UCSD-AML1 (cell line): ENCODE results near the gene STX4.

Experiments used
- DNase-seq: peaks from one replicate; lab custom pipeline; 2025; ENCODE audit not compliant: unreplicated experiment; lab: John Stamatoyannopoulos, UW

Gene STX4

GRCh38 chr16:31020536-31020935, 12.8 kb upstream of the STX4 start:
- no peak for DNase-seq

GRCh38 chr16:31022544-31023251, 10.7 kb upstream of the STX4 start:
- DNase-seq: no peak

- no peak for DNase-seq
These were observed 10.1 kb upstream of the STX4 start for GRCh38 chr16:31023252-31023602.

- DNase-seq: no peak
These were observed 9.6 kb upstream of the STX4 start for GRCh38 chr16:31023627-31024226.

- DNase-seq: no peak
These were observed 8.0 kb upstream of the STX4 start for GRCh38 chr16:31025339-31025738.

GRCh38 chr16:31029272-31029671, 4.1 kb upstream of the STX4 start:
- no peak for DNase-seq

GRCh38 chr16:31031276-31031675, 2.1 kb upstream of the STX4 start:
- no peak for DNase-seq

GRCh38 chr16:31033709-31034492, 543 bp downstream of the STX4 start:
- DNase-seq: peak; percentile 83

GRCh38 chr16:31036691-31037090, 3.3 kb downstream of the STX4 start:
- no peak for DNase-seq

- DNase-seq: no peak
These were observed 5.6 kb downstream of the STX4 start for GRCh38 chr16:31038993-31039392.

- no peak for DNase-seq
These were observed 9.5 kb downstream of the STX4 start for GRCh38 chr16:31042866-31043265.

- no peak for DNase-seq
These were observed 10.0 kb downstream of the STX4 start for GRCh38 chr16:31043352-31043751.

- no peak for DNase-seq
These were observed 10.6 kb downstream of the STX4 start for GRCh38 chr16:31043898-31044481.

- no peak for DNase-seq
These were observed 17.1 kb downstream of the STX4 start for GRCh38 chr16:31050280-31051030.

GRCh38 chr16:31052114-31052513, 18.8 kb downstream of the STX4 start:
- DNase-seq: no peak

GRCh38 chr16:31055613-31056012, 22.3 kb downstream of the STX4 start:
- DNase-seq: no peak

- no peak for DNase-seq
These were observed 27.9 kb downstream of the STX4 start for GRCh38 chr16:31061126-31061812.

- DNase-seq: no peak
These were observed 28.6 kb downstream of the STX4 start for GRCh38 chr16:31061813-31062440.

GRCh38 chr16:31063495-31063842, 30.1 kb downstream of the STX4 start:
- no peak for DNase-seq
